HCT116 (cell line): Measurements from ENCODE around the gene NT5C3B. TPM values are rescaled to one million over a fixed set of nuclear protein-coding genes. Genes with fewer than 3 reads are reported as not detected.

ENCODE experiments used
- ATAC-seq: fragments of 200-7000 bp; cut with Tn5 transposase; 2 replicates; pipeline ENCODE4 v1.9.1; 2020; ENCODE audit warnings: mild to moderate bottlenecking, moderate library complexity
- BruUV-seq: library from RNA; stranded (reverse); fragments of 400-500 nt; replicated peaks from 2 replicates; lab custom pipeline; 2021; lab: Mats Ljungman, UMichigan
- CTCF ChIA-PET: fragments of 300-600 bp; sonication (Branson Sonifier 250); formaldehyde crosslinking; loops from one replicate; lab custom pipeline; 2021; ENCODE audit warnings: antibody characterized with exemption; lab: Charles Lee
- POLR2A ChIA-PET: fragments of 300-600, 350-600 bp; sonication (Branson Sonifier 250); formaldehyde crosslinking; loops from one replicate; lab custom pipeline; 2021; ENCODE audit warnings: antibody characterized with exemption; lab: Charles Lee
- RAD21 ChIA-PET, 2 experiments: fragments of 300-600 bp; sonication (Branson Sonifier 250); formaldehyde crosslinking; loops; one replicate each; lab custom pipeline; 2023; ENCODE audit warnings: low total read pairs in 2 of 2; ENCODE audit not compliant: uncharacterized antibody in 2 of 2, unreplicated experiment in 2 of 2, low non-redundant PET in 1 of 2; lab: Charles Lee
- DNase-seq: peaks from one replicate; pipeline ENCODE4 v3.0.0-alpha.2; 2010; ENCODE audit warnings: low read depth, low spot score
- H2AFZ ChIP-seq: fragments of 200-600 bp; shearing (Covaris generic), sonication (generic); 2 replicates; pipeline ENCODE4 v1.6.1; 2017; ENCODE audit warnings: low read depth, mixed run types, mixed read lengths, antibody characterized with exemption, low read length; ENCODE audit not compliant: poor library complexity, severe bottlenecking
- H3K27ac ChIP-seq: 2 replicates; pipeline ENCODE4 v1.5.1; 2012; ENCODE audit warnings: low read depth, low read length
- H3K27me3 ChIP-seq: fragments of 200-600 bp; sonication (generic); 2 replicates; pipeline ENCODE4 v1.6.1; 2016; ENCODE audit warnings: mixed run types, low read length, mixed read lengths; ENCODE audit not compliant: insufficient read depth
- H3K36me3 ChIP-seq, 2 experiments: fragments of 200-500 bp in 1 of 2; fragments of 200-600 bp in 1 of 2; sonication (Bioruptor generic) in 1 of 2; sonication (generic) in 1 of 2; 2 replicates each; pipeline versions ENCODE4 v1.5.1 to v1.6.1; 2014 to 2016; ENCODE audit warnings: low read length in 2 of 2, inconsistent platforms in 1 of 2, mixed read lengths in 1 of 2, mixed run types in 1 of 2; ENCODE audit not compliant: insufficient read depth in 2 of 2, control insufficient read depth in 1 of 2
- H3K4me1 ChIP-seq, 2 experiments: fragments of 200-600 bp in 1 of 2; sonication (generic) in 1 of 2; 2 replicates each; pipeline versions ENCODE4 v1.5.1 to v1.6.1; 2012 to 2017; ENCODE audit warnings: low read length in 2 of 2, inconsistent platforms in 1 of 2, mild to moderate bottlenecking in 1 of 2, mixed read lengths in 1 of 2, mixed run types in 1 of 2, moderate library complexity in 1 of 2; ENCODE audit not compliant: insufficient read depth in 2 of 2, control insufficient read depth in 1 of 2
- H3K4me2 ChIP-seq: fragments of 200-600 bp; sonication (generic); 2 replicates; pipeline ENCODE4 v1.6.1; 2017; ENCODE audit warnings: mixed run types, low read length, mixed read lengths
- H3K4me3 ChIP-seq, 2 experiments: fragments of 200-600 bp in 1 of 2; sonication (generic) in 1 of 2; replicated peaks in 1 of 2; 2 replicates each; pipeline ENCODE4 v1.5.1; 2011 to 2016; ENCODE audit warnings: low read length in 2 of 2, control low read depth in 1 of 2, low read depth in 1 of 2, mild to moderate bottlenecking in 1 of 2, mixed read lengths in 1 of 2, mixed run types in 1 of 2
- H3K79me2 ChIP-seq: fragments of 200-600 bp; sonication (generic); 2 replicates; pipeline ENCODE4 v1.6.1; 2017; ENCODE audit warnings: mild to moderate bottlenecking, mixed run types, low read length, moderate library complexity, mixed read lengths; ENCODE audit not compliant: insufficient read depth
- H3K9ac ChIP-seq: fragments of 200-600 bp; sonication (generic); 2 replicates; pipeline ENCODE4 v1.6.1; 2016; ENCODE audit warnings: low read length, mixed read lengths
- H3K9me2 ChIP-seq: fragments of 200-600 bp; sonication (generic), shearing (Covaris generic); 2 replicates; pipeline ENCODE4 v1.6.1; 2017; ENCODE audit warnings: mixed run types, mild to moderate bottlenecking, moderate library complexity; ENCODE audit not compliant: insufficient read depth
- H3K9me3 ChIP-seq, 2 experiments: fragments of 200-500 bp in 1 of 2; fragments of 200-600 bp in 1 of 2; sonication (Bioruptor generic) in 1 of 2; sonication (generic) in 1 of 2; 2 replicates each; pipeline ENCODE4 v1.6.1; 2014 to 2017; ENCODE audit warnings: low read length in 2 of 2, mixed read lengths in 2 of 2, inconsistent platforms in 1 of 2, low read depth in 1 of 2, mild to moderate bottlenecking in 1 of 2, mixed run types in 1 of 2, moderate library complexity in 1 of 2; ENCODE audit not compliant: control insufficient read depth in 1 of 2, insufficient read depth in 1 of 2
- H4K20me1 ChIP-seq: fragments of 200-600 bp; sonication (generic), shearing (Covaris generic); 2 replicates; pipeline ENCODE4 v1.6.1; 2017; ENCODE audit warnings: mixed run types, mild to moderate bottlenecking, moderate library complexity; ENCODE audit not compliant: insufficient read depth
- CTCF ChIP-seq, 3 experiments: fragments of 200-600 bp in 1 of 3; sonication (generic) in 1 of 3; IDR thresholded peaks in 2 of 3; conservative IDR thresholded peaks in 1 of 3; 2 replicates each; pipeline ENCODE4 v1.5.1; 2012 to 2017; ENCODE audit warnings: low read depth in 2 of 3, low read length in 2 of 3, antibody characterized with exemption in 1 of 3, borderline replicate concordance in 1 of 3, control low read depth in 1 of 3, mild to moderate bottlenecking in 1 of 3, mixed read lengths in 1 of 3, mixed run types in 1 of 3, moderate library complexity in 1 of 3; ENCODE audit not compliant: insufficient read depth in 1 of 3
- EGR1 ChIP-seq: IDR thresholded peaks from 2 replicates; pipeline ENCODE4 v1.6.1; 2012; ENCODE audit warnings: low read depth
- ELF1 ChIP-seq: IDR thresholded peaks from 2 replicates; pipeline ENCODE4 v1.6.1; 2012; ENCODE audit warnings: low read depth, borderline replicate concordance
- EZH2 ChIP-seq: fragments of 200-600 bp; sonication (generic); IDR thresholded peaks from 2 replicates; pipeline ENCODE4 v1.6.1; 2017; ENCODE audit warnings: antibody characterized with exemption, mixed run types
- FOSL1 ChIP-seq: IDR thresholded peaks from 2 replicates; pipeline ENCODE4 v1.6.1; 2012; ENCODE audit warnings: low read depth
- RAD21 ChIP-seq: IDR thresholded peaks from 2 replicates; pipeline ENCODE4 v1.6.1; 2012; ENCODE audit warnings: low read depth, mild to moderate bottlenecking
- SIN3A ChIP-seq: IDR thresholded peaks from 2 replicates; pipeline ENCODE4 v1.6.1; 2012; ENCODE audit warnings: low read depth
- SP1 ChIP-seq: IDR thresholded peaks from 2 replicates; pipeline ENCODE4 v1.6.1; 2012; ENCODE audit warnings: low read depth
- SRF ChIP-seq: IDR thresholded peaks from 2 replicates; pipeline ENCODE4 v1.6.1; 2012; ENCODE audit warnings: low read depth
- TCF7L2 ChIP-seq: IDR thresholded peaks from 2 replicates; pipeline ENCODE4 v1.7.0; 2011; ENCODE audit warnings: borderline replicate concordance, inconsistent platforms; ENCODE audit not compliant: insufficient read depth, insufficient read length; ENCODE audit errors: extremely low read depth
- YY1 ChIP-seq: IDR thresholded peaks from 2 replicates; pipeline ENCODE4 v1.6.1; 2011; ENCODE audit warnings: low read length, low read depth, moderate library complexity, mild to moderate bottlenecking; ENCODE audit not compliant: insufficient replicate concordance; ENCODE audit errors: extremely low read depth
- ZFX ChIP-seq: fragments of 450-650 bp; IDR thresholded peaks from 2 replicates; pipeline ENCODE4 v1.6.1; 2017
- intact Hi-C: fragments of 100-400 bp; cut with micrococcal nuclease; formaldehyde crosslinking; loops from 2 replicates; pipeline ENCODE4 v1.10.0; 2022
- total RNA-seq: library from RNA; stranded (reverse); gene quantifications from one replicate; pipeline ENCODE4 v1.2.1, GENCODE V29; 2021; ENCODE audit not compliant: unreplicated experiment
- TF ChIP-seq, protein P1 (sequence below): IDR thresholded peaks from 2 replicates; pipeline ENCODE4 v1.6.1; 2011; ENCODE audit warnings: mild to moderate bottlenecking, low read length, moderate library complexity; ENCODE audit not compliant: insufficient replicate concordance; ENCODE audit errors: extremely low read depth

Gene NT5C3B
- total RNA-seq, 1 experiment from 2014 or later = 110 TPM

GRCh38 chr17:41849251-41849990 is 13.4 kb upstream of the NT5C3B start:
- ATAC-seq (no peak), DNase-seq (no peak)
- Histone ChIP-seq H3K36me3 (peaks cover 8 to 15% of the 10 kb centered on the region in 2 experiments; a peak in 3 of 4 replicates), H3K79me2 (peaks cover 58% of the 10 kb centered on the region), H3K9me2 (no peaks in the 10 kb centered on the region), H3K4me3 (no peak overlapping the region), H3K27me3 (no peaks in the 10 kb centered on the region), H4K20me1 (no peaks in the 10 kb centered on the region; the same call in 1 of the 2 replicates), H3K9me3 (no peaks in the 10 kb centered on the region), H3K4me2 (no peak overlapping the region), H3K4me1 (peaks cover 15 to 21% of the 10 kb centered on the region in 2 experiments), H3K27ac (no peak overlapping the region), H3K9ac (no peak overlapping the region), H2AFZ (no peak overlapping the region)
- ChIA-PET POLR2A (interaction anchor here (1.9 kb wide), 1 partner anchor 16 kb away, joined by 5 read pairs; the partner anchor contains the start of gene KLHL11), CTCF (no interaction called here), RAD21 (no interaction called here)
- no TSS peak for BruUV-seq
- TF ChIP-seq FOSL1 = no peak
- TF ChIP-seq CTCF (IDR thresholded peaks at IDR 0.05 in 2 of 3, conservative IDR thresholded peaks at IDR 0.05 in 1 of 3; ENCODE audit: borderline replicate concordance in 1 of 3, insufficient read depth in 1 of 3, low read depth in 2 of 3, low read length in 2 of 3) = no peak
- no peak for TF ChIP-seq EGR1
- no peak for TF ChIP-seq SRF
- no peak for TF ChIP-seq TCF7L2
- TF ChIP-seq ELF1 = no peak
- TF ChIP-seq EZH2 = no peak
- TF ChIP-seq RAD21 = no peak
- no peak for TF ChIP-seq SIN3A
- TF ChIP-seq ZFX = no peak
- TF ChIP-seq, protein P1, sequence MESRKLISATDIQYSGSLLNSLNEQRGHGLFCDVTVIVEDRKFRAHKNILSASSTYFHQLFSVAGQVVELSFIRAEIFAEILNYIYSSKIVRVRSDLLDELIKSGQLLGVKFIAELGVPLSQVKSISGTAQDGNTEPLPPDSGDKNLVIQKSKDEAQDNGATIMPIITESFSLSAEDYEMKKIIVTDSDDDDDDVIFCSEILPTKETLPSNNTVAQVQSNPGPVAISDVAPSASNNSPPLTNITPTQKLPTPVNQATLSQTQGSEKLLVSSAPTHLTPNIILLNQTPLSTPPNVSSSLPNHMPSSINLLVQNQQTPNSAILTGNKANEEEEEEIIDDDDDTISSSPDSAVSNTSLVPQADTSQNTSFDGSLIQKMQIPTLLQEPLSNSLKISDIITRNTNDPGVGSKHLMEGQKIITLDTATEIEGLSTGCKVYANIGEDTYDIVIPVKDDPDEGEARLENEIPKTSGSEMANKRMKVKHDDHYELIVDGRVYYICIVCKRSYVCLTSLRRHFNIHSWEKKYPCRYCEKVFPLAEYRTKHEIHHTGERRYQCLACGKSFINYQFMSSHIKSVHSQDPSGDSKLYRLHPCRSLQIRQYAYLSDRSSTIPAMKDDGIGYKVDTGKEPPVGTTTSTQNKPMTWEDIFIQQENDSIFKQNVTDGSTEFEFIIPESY = no peak
- no peak for TF ChIP-seq YY1
- no peak for TF ChIP-seq SP1
- intact Hi-C loops = no loop called here
